K562 (cell line): ENCODE results near the gene TMC5. TPM values are rescaled to one million over a fixed set of nuclear protein-coding genes. Genes with fewer than 3 reads are reported as not detected.
A peak's percentile ranks its signal among the peaks of the same experiment; 100 is the strongest.

Experiments
- ATAC-seq: fragments of 200-7000 bp; cut with Tn5 transposase; 3 replicates; pipeline ENCODE4 v1.9.1; 2020; ENCODE audit warnings: moderate library complexity
- BruUV-seq: library from RNA; stranded (reverse); fragments of 400-500 nt; replicated peaks from 2 replicates; lab custom pipeline; 2021; lab: Mats Ljungman, UMichigan
- CTCF ChIA-PET: fragments of 300-600 bp; formaldehyde crosslinking; extraction: SDS; loops from one replicate; lab custom pipeline; 2021; ENCODE audit warnings: low intra/inter-chr PET ratio; lab: Yijun Ruan, JAX
- POLR2A ChIA-PET: fragments of 300-600, 350-650 bp; sonication (Branson Sonifier 250); formaldehyde crosslinking; extraction: SDS; loops from one replicate; lab custom pipeline; 2021; ENCODE audit warnings: antibody characterized with exemption, inconsistent platforms; lab: Yijun Ruan, JAX
- DNase-seq, 4 experiments: peaks; one replicate each; pipeline versions ENCODE4 v3.0.0 to v3.0.0-alpha.2; 2011 to 2018; ENCODE audit warnings: low spot score in 3 of 4, mixed read lengths in 3 of 4; ENCODE audit errors: extremely low read depth in 1 of 4
- FAIRE-seq: peaks from 2 replicates; lab custom pipeline; 2011; peaks lifted over from hg19 to GRCh38; lab: Jason Lieb, UNC
- H2AFZ ChIP-seq: 2 replicates; pipeline ENCODE4 v1.6.0; 2011; ENCODE audit warnings: low read depth, low read length, control low read depth, inconsistent platforms
- H3K27ac ChIP-seq: fragments of 200-600 bp; 3 replicates; pipeline ENCODE4 v1.8.0; 2011; ENCODE audit warnings: low read depth, mild to moderate bottlenecking, control low read depth, inconsistent platforms, low read length, moderate library complexity, mixed read lengths; ENCODE audit errors: extremely low read depth
- H3K27me3 ChIP-seq, 2 experiments: fragments of 300-600 bp in 1 of 2; 2 replicates in 1 of 2; 3 replicates in 1 of 2; pipeline versions ENCODE4 v1.6.0 to v1.8.0; 2011; ENCODE audit warnings: inconsistent platforms in 2 of 2, low read length in 2 of 2, mild to moderate bottlenecking in 1 of 2, mixed read lengths in 1 of 2, moderate library complexity in 1 of 2; ENCODE audit not compliant: control insufficient read depth in 2 of 2, insufficient read depth in 2 of 2
- H3K36me3 ChIP-seq: fragments of 300-600 bp; 3 replicates; pipeline ENCODE4 v1.8.0; 2011; ENCODE audit warnings: mild to moderate bottlenecking, low read length, inconsistent platforms; ENCODE audit not compliant: control insufficient read depth, insufficient read depth
- H3K4me1 ChIP-seq, 2 experiments: fragments of 200-600 bp in 1 of 2; replicated peaks in 1 of 2; 2 replicates in 1 of 2; 3 replicates in 1 of 2; pipeline versions ENCODE4 v1.5.1 to v1.8.0; 2011; ENCODE audit warnings: inconsistent platforms in 2 of 2, low read length in 2 of 2, mild to moderate bottlenecking in 1 of 2, mixed read lengths in 1 of 2, moderate library complexity in 1 of 2; ENCODE audit not compliant: control insufficient read depth in 2 of 2, insufficient read depth in 2 of 2
- H3K4me2 ChIP-seq: 2 replicates; pipeline ENCODE4 v1.6.1; 2011; ENCODE audit warnings: low read length, control low read depth, inconsistent platforms, mixed read lengths; ENCODE audit not compliant: insufficient read depth
- H3K4me3 ChIP-seq: fragments of 200-600 bp; sonication (generic), shearing (Covaris generic); 2 replicates; pipeline ENCODE4 v1.5.1; 2016; ENCODE audit warnings: control low read depth, inconsistent platforms
- H3K79me2 ChIP-seq: fragments of 200-600 bp; 3 replicates; pipeline ENCODE4 v1.8.0; 2011; ENCODE audit warnings: low read length, inconsistent platforms; ENCODE audit not compliant: control insufficient read depth, insufficient read depth
- H3K9ac ChIP-seq, 2 experiments: 2 replicates each; pipeline versions ENCODE4 v1.6.0 to v1.6.1; 2011; ENCODE audit warnings: low read depth in 2 of 2, low read length in 2 of 2, control low read depth in 1 of 2, inconsistent platforms in 1 of 2, mild to moderate bottlenecking in 1 of 2, mixed read lengths in 1 of 2; ENCODE audit not compliant: insufficient read depth in 1 of 2
- H3K9me1 ChIP-seq: one replicate; pipeline ENCODE4 v1.6.0; 2011; ENCODE audit warnings: inconsistent platforms, mild to moderate bottlenecking, low read length, moderate library complexity; ENCODE audit not compliant: control insufficient read depth, insufficient read depth
- H3K9me3 ChIP-seq: replicated peaks from 2 replicates; pipeline ENCODE4 v1.5.1; 2011; ENCODE audit warnings: low read depth, low read length, inconsistent platforms; ENCODE audit not compliant: control insufficient read depth, insufficient read depth
- H4K20me1 ChIP-seq: replicated peaks from 2 replicates; pipeline ENCODE4 v1.6.1; 2011; ENCODE audit warnings: low read length, inconsistent platforms, mixed read lengths; ENCODE audit not compliant: control insufficient read depth, insufficient read depth
- BDP1 ChIP-seq: IDR thresholded peaks from 3 replicates; pipeline ENCODE4 v1.6.1; 2011; ENCODE audit not compliant: insufficient read length, insufficient read depth
- FOXO4 ChIP-seq: fragments of 450-650 bp; formaldehyde crosslinking; IDR thresholded peaks from 2 replicates; pipeline ENCODE4 v1.4.0; 2020; ENCODE audit warnings: mild to moderate bottlenecking, moderate library complexity
- HLTF ChIP-seq: fragments of 450-650 bp; IDR thresholded peaks from 2 replicates; pipeline ENCODE4 v1.6.1; 2016
- HMBOX1 ChIP-seq: sonication (generic); IDR thresholded peaks from 2 replicates; pipeline ENCODE4 v1.6.1; 2016
- KAT7 ChIP-seq: sonication (generic); formaldehyde crosslinking; IDR thresholded peaks from 2 replicates; pipeline ENCODE4 v1.8.0; 2022; ENCODE audit warnings: missing genetic modification reagents, mild to moderate bottlenecking, borderline replicate concordance
- RAD21 ChIP-seq, 2 experiments: fragments of 250-450 bp in 1 of 2; fragments of 450-650 bp in 1 of 2; sonication (Bioruptor Pico) in 1 of 2; formaldehyde crosslinking in 1 of 2; IDR thresholded peaks in 1 of 2; conservative IDR thresholded peaks in 1 of 2; 2 replicates each; pipeline versions ENCODE4 v1.4.0 to v1.8.0; 2020 to 2022; ENCODE audit warnings: mild to moderate bottlenecking in 2 of 2, moderate library complexity in 1 of 2
- REST ChIP-seq, 2 experiments: fragments of 450-650 bp; formaldehyde crosslinking in 1 of 2; IDR thresholded peaks; 2 replicates each; pipeline versions ENCODE4 v1.4.0 to v1.6.1; 2014 to 2020; ENCODE audit warnings: mild to moderate bottlenecking in 2 of 2, borderline replicate concordance in 1 of 2, low read depth in 1 of 2
- STAG1 ChIP-seq: sonication (generic); formaldehyde crosslinking; IDR thresholded peaks from 2 replicates; pipeline ENCODE4 v1.5.0; 2020; ENCODE audit warnings: missing genetic modification reagents, borderline replicate concordance
- TAF9B ChIP-seq: fragments of 450-650 bp; IDR thresholded peaks from 2 replicates; pipeline ENCODE4 v1.6.1; 2018; ENCODE audit warnings: mild to moderate bottlenecking; ENCODE audit not compliant: partially characterized antibody
- ZFP1 ChIP-seq: fragments of 450-650 bp; formaldehyde crosslinking; IDR thresholded peaks from 2 replicates; pipeline ENCODE4 v1.4.0; 2020; ENCODE audit warnings: mild to moderate bottlenecking, mixed read lengths
- ZNF384 ChIP-seq: IDR thresholded peaks from 2 replicates; pipeline ENCODE4 v1.6.1; 2012; ENCODE audit warnings: low read depth, low read length, improper control_type of control experiment
- WGBS: fragments of 100-300 bp; shearing (Covaris generic); methylation state at CpG from one replicate; pipeline ENCODE4 v1.1.6; 2016; ENCODE audit warnings: low coverage, mixed read lengths; ENCODE audit not compliant: insufficient coverage; ENCODE audit errors: missing lambda C conversion rate; 5-methylcytosine and 5-hydroxymethylcytosine counted together
- in situ Hi-C: fragments of 300-500 bp; cut with MboI; formaldehyde crosslinking; loops from 4 replicates; pipeline ENCODE4 v1.15.0; 2018; ENCODE audit warnings: inconsistent platforms, mixed read lengths
- intact Hi-C: fragments of 100-400 bp; cut with micrococcal nuclease; formaldehyde crosslinking; loops from 2 replicates; pipeline ENCODE4 v1.14.2; 2022
- polyA plus RNA-seq, 8 experiments: library from polyadenylated mRNA; depleted of rRNA in 4 of 8; stranded (reverse) in 5 of 8; unstranded in 3 of 8; fragments of >200 nt; fragmentation: Nextera tagmentation in 2 of 8; fragmentation: Illumina TruSeq in 1 of 8; extraction: Ambion mirVana in 2 of 8; extraction: Trizol in 1 of 8; gene quantifications; 2 replicates each; pipeline versions ENCODE4 v1.2.1 to v1.2.3, GENCODE V29; 2011 to 2014; ENCODE audit warnings: inconsistent platforms in 1 of 8, missing spikeins in 1 of 8
- total RNA-seq, 7 experiments: library from RNA; depleted of rRNA in 6 of 7; stranded (reverse); fragments of >200 nt in 6 of 7; fragmentation: Illumina TruSeq in 2 of 7; extraction: Trizol in 2 of 7; gene quantifications; 2 replicates each; pipeline versions ENCODE4 v1.2.1 to v1.2.3, GENCODE V29; 2011 to 2021; ENCODE audit warnings: low replicate concordance in 1 of 7

The TMC5 gene
- total and polyA plus RNA-seq, 9 of the 15 experiments (the other 6 are each of a cell fraction or from before 2014, with no cell fraction given): 0.83 to 2.6 (median 1.6) TPM

GRCh38 chr16:19389246-19389645 is 28.4 kb upstream of the TMC5 start:
- Histone ChIP-seq H3K79me2 (no peaks in the 10 kb centered on the region), H3K4me3 (no peak overlapping the region), H3K9me1 (no peaks in the 10 kb centered on the region), H3K4me2 (no peak overlapping the region), H3K9ac (no peak overlapping the region), H3K4me1 (peaks cover 0 to 6% of the 10 kb centered on the region in 2 experiments; a peak in 3 of 5 replicates), H3K9me3 (peaks cover 12% of the 10 kb centered on the region; the same call in 1 of the 2 replicates), H3K36me3 (no peaks in the 10 kb centered on the region), H4K20me1 (no peaks in the 10 kb centered on the region), H3K27me3 (no peaks in the 10 kb centered on the region; a peak in 1 of 5 replicates), H3K27ac (no peak overlapping the region), H2AFZ (peak overlapping the region; percentile 59; the same call in 1 of the 2 replicates)
- ATAC-seq (peak; percentile 95), DNase-seq (peak; percentile 61 to 74 (median 66)), FAIRE-seq (peak; percentile 61)
- BruUV-seq: no TSS peak
- ChIA-PET POLR2A (interaction anchor here (0.7 to 1.0 kb wide), 4 partner anchors 10 to 206 kb away, joined by 3 read pairs; no protein-coding TSS in a partner anchor), CTCF (interaction anchor here (2.5 kb wide), 1 partner anchor 113 kb away, joined by 11 read pairs; no protein-coding TSS in a partner anchor)
- WGBS: 14% methylated on average over 5 of the region's 5 CpGs
- intact Hi-C loops: loop anchor here (10.0 kb wide), 1 partner anchor 496 kb away; the partner anchor contains the start of gene GPRC5B
- in situ Hi-C loops: loop anchor here (5.0 to 25.0 kb wide), 2 partner anchors 113 to 498 kb away; partner anchors contain the start of gene GPRC5B
- TF ChIP-seq STAG1 (CRISPR knock-in tag) (peak; percentile 61; the same call in 1 of the 2 replicates), TAF9B (no peak), HMBOX1 (peak; percentile 13; the same call in 1 of the 2 replicates), HLTF (no peak), RAD21 (CRISPR knock-in tag; conservative IDR thresholded peaks at IDR 0.05 in 1 of 2, IDR thresholded peaks at IDR 0.05 in 1 of 2) (peak in 1 of 2 experiments; percentile 81; a peak in 3 of 4 replicates), ZFP1 (CRISPR knock-in tag) (no peak), BDP1 (no peak), REST (IDR thresholded peaks at IDR 0.05; ENCODE audit: borderline replicate concordance) (peak; percentile 79), REST (CRISPR knock-in tag; IDR thresholded peaks at IDR 0.05; ENCODE audit: low read depth) (no peak), FOXO4 (CRISPR knock-in tag) (no peak), KAT7 (CRISPR knock-in tag) (no peak), ZNF384 (0 out of 2 replicates have a peak, but pooled peaks have one; percentile 11)
